ENCODE measurements around the gene DHRSX. TPM values are rescaled to one million over a fixed set of nuclear protein-coding genes. Genes with fewer than 3 reads are reported as not detected.

DHRSX gene
- total RNA-seq, 3 donors from 2014 or later: 24.9 to 52.4 (median 37.5) TPM

- TF ChIP-seq, protein P1, sequence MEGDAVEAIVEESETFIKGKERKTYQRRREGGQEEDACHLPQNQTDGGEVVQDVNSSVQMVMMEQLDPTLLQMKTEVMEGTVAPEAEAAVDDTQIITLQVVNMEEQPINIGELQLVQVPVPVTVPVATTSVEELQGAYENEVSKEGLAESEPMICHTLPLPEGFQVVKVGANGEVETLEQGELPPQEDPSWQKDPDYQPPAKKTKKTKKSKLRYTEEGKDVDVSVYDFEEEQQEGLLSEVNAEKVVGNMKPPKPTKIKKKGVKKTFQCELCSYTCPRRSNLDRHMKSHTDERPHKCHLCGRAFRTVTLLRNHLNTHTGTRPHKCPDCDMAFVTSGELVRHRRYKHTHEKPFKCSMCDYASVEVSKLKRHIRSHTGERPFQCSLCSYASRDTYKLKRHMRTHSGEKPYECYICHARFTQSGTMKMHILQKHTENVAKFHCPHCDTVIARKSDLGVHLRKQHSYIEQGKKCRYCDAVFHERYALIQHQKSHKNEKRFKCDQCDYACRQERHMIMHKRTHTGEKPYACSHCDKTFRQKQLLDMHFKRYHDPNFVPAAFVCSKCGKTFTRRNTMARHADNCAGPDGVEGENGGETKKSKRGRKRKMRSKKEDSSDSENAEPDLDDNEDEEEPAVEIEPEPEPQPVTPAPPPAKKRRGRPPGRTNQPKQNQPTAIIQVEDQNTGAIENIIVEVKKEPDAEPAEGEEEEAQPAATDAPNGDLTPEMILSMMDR (IDR thresholded peaks at IDR 0.05): no peak
- no peaks in the 10 kb centered on the region for H3K4me1 ChIP-seq (ENCODE audit: low read depth)
- no peak for ATAC-seq
- no peak for DNase-seq
- intact Hi-C loops (cut with DNase I, micrococcal nuclease): no loop called here
- no peaks in the 10 kb centered on the region for H3K9me3 ChIP-seq
- H3K36me3 ChIP-seq (ENCODE audit: low read depth): no peaks in the 10 kb centered on the region
- H3K4me3 ChIP-seq: no peak overlapping the region
Observed at GRCh38 chrX:2193273-2193592, 307.5 kb downstream of the DHRSX start.

GRCh38 chrX:2192584-2193272, 308.0 kb downstream of the DHRSX start:
- DNase-seq (no peak), ATAC-seq (no peak)
- Histone ChIP-seq H3K4me1 (ENCODE audit: low read depth) (no peaks in the 10 kb centered on the region), H3K36me3 (ENCODE audit: low read depth) (no peaks in the 10 kb centered on the region), H3K9me3 (no peaks in the 10 kb centered on the region), H3K4me3 (no peak overlapping the region)
- intact Hi-C loops (cut with DNase I, micrococcal nuclease): no loop called here
- TF ChIP-seq, protein P1 (IDR thresholded peaks at IDR 0.05): no peak

DNA sequence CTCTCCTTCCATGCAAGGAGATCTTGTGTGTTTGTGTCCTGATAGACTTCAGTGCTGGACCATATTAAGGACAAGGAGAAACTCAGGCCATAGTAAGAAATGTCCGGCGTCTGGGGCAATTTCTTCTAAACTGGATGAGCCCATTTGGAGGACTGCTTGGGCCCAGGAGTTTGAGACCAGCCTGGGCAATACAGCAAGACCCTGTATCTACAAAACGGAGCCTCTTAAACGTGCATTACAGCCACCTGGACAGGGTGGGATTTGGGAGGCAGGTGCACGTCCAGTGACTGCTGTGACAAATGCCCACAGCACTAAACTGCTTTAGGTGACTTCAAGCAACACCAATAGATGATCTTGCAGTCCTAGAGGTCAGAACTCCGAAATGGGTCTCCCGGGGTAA, 311.9 kb downstream of the DHRSX start:
- H3K4me3 ChIP-seq: no peak overlapping the region
- H3K36me3 ChIP-seq (ENCODE audit: low read depth): no peaks in the 10 kb centered on the region
- TF ChIP-seq, protein P1 (IDR thresholded peaks at IDR 0.05): no peak
- no peak for ATAC-seq
- peaks cover 9% of the 10 kb centered on the region for H3K9me3 ChIP-seq
- intact Hi-C loops (cut with DNase I, micrococcal nuclease): no loop called here
- no peak for DNase-seq
- H3K4me1 ChIP-seq (ENCODE audit: low read depth): no peaks in the 10 kb centered on the region

GRCh38 chrX:2188330-2188792, 312.4 kb downstream of the DHRSX start:
- H3K36me3 ChIP-seq (ENCODE audit: low read depth): no peaks in the 10 kb centered on the region
- TF ChIP-seq, protein P1 (IDR thresholded peaks at IDR 0.05): no peak
- DNase-seq (no peak), ATAC-seq (no peak)
- intact Hi-C loops (cut with DNase I, micrococcal nuclease): no loop called here
- H3K4me3 ChIP-seq: no peak overlapping the region
- H3K4me1 ChIP-seq (ENCODE audit: low read depth): no peaks in the 10 kb centered on the region
- peaks cover 9% of the 10 kb centered on the region for H3K9me3 ChIP-seq

DNA sequence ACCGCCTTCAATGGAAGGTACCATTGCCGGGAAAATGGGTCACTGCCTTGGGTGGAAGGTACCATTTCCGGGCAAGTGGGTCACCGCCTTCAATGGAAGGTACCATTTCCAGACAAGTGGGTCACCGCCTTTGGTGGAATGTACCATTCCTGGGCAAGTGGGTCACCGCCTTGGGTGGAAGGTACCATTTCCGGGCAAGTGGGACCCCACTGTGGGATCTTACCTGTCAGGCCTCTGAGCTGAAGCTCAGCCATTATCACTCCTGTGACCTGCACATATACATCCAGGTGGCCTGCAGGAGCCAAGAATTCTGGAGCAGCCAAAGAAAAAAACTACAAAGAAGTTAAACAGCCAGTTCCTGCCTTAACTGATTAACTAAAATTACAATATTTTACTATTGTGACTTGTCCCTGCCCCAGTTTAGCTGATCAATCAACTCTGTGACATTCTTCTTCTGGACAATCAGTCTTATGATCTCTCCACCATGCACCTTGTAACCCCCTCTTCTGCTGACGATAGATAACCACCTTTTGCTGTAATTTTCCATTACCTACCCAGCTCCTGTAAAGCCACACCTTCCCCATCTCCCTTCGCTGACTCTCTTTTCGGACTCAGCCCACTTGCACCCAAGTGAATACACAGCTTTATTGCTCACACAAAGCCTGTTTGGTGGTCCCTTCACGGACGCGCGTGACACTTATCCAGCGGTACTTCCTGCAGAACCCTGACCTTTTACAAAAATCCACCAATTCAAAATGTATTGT, 313.2 kb downstream of the DHRSX start:
- no peak for DNase-seq
- no peak for ATAC-seq
- H3K36me3 ChIP-seq (ENCODE audit: low read depth): no peaks in the 10 kb centered on the region
- no peak overlapping the region for H3K4me3 ChIP-seq
- intact Hi-C loops (cut with DNase I, micrococcal nuclease): no loop called here
- TF ChIP-seq, protein P1 (IDR thresholded peaks at IDR 0.05): no peak
- H3K4me1 ChIP-seq (ENCODE audit: low read depth): no peaks in the 10 kb centered on the region
- peaks cover 9% of the 10 kb centered on the region for H3K9me3 ChIP-seq
